Thyroid gland (tissue), 4 donors: ENCODE data around the gene C11orf58. TPM values are rescaled to one million over a fixed set of nuclear protein-coding genes. Genes with fewer than 3 reads are reported as not detected.

ENCODE experiments used
- DNase-seq, 2 donors: peaks; one replicate each; pipeline ENCODE4 v3.0.0-alpha.2; 2019
- H3K27ac ChIP-seq, 3 donors: fragments of 200-600 bp; sonication (generic); 1 replicate in 2 of 3; 2 replicates in 1 of 3; pipeline ENCODE4 v1.5.1; 2016 to 2019; ENCODE audit warnings: mild to moderate bottlenecking in 1 of 3, moderate library complexity in 1 of 3
- H3K27me3 ChIP-seq: fragments of 200-600 bp; sonication (generic); one replicate; pipeline ENCODE4 v1.5.1; 2019
- H3K36me3 ChIP-seq, 2 donors: fragments of 200-600 bp; sonication (generic); one replicate each; pipeline ENCODE4 v1.5.1; 2016 to 2019
- H3K4me1 ChIP-seq, 2 donors: fragments of 200-600 bp; sonication (generic); one replicate each; pipeline ENCODE4 v1.5.1; 2017 to 2019
- H3K4me3 ChIP-seq, 3 donors: fragments of 200-600 bp; sonication (generic); replicated peaks in 1 of 3; 1 replicate in 2 of 3; 2 replicates in 1 of 3; pipeline ENCODE4 v1.5.1; 2016; ENCODE audit warnings: mild to moderate bottlenecking in 1 of 3
- H3K9me3 ChIP-seq: fragments of 200-600 bp; sonication (generic); one replicate; pipeline ENCODE4 v1.5.1; 2017
- CTCF ChIP-seq, 6 experiments: fragments of 200-600 bp in 3 of 6; fragments of 450-650 bp in 3 of 6; sonication (generic) in 3 of 6; IDR thresholded peaks; one replicate each; pipeline ENCODE4 v1.5.1; 2016 to 2019; ENCODE audit warnings: antibody characterized with exemption in 6 of 6, mild to moderate bottlenecking in 2 of 6, inconsistent platforms in 1 of 6, moderate library complexity in 1 of 6
- POLR2A ChIP-seq, 2 donors: fragments of 450-650 bp; IDR thresholded peaks; one replicate each; pipeline ENCODE4 v1.6.1; 2017; ENCODE audit warnings: antibody characterized with exemption in 2 of 2, mild to moderate bottlenecking in 2 of 2, moderate library complexity in 1 of 2
- WGBS, 2 donors: methylation state at CpG; one replicate each; pipeline ENCODE4 v1.1.5; 2017; 5-methylcytosine and 5-hydroxymethylcytosine counted together
- intact Hi-C: fragments of 100-400 bp; cut with DNase I; formaldehyde crosslinking; loops from one replicate; pipeline ENCODE4 v1.15.1; 2023
- total RNA-seq, 4 donors: library from RNA; depleted of rRNA; stranded (reverse); fragments of >200 nt; gene quantifications; one replicate each; pipeline ENCODE4 v1.2.3, GENCODE V29; 2016

Gene C11orf58
- total RNA-seq, 4 donors from 2014 or later = 190 to 280 (median 195) TPM

DNA sequence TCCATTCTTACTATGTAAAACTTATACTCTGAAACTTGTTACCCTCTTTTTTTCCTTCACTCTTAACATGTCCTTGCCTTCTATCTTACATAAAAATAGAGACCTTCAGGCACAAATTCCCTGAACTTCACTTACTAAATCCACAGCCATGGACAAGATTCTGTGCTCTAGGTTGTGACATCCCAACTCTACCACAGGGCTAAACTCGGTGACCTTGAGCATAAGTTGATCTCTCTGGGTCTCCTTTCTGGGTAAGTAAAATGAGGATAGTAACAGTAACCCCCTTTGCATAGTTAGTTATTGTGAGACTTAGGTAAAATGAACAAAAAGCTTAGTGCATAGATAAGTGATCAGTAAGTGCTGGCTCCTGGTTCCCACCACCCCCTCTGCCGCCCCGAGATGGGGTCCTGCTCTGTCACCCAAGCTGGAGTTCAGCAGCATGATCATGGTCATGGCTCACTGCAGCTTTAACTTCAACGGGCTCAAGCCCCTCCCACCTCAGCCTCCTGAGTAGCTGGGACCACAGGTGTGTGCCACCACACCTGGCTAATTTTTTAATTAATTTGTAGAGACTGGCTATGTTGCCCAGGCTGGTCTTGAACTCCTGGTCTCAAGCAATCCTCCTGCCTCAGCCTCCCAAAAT is 20.1 kb downstream of the C11orf58 start:
- H3K4me1 ChIP-seq = no peaks in the 10 kb centered on the region
- 88 to 93% methylated on average over 4 of the region's 4 CpGs for WGBS, 2 donors
- intact Hi-C loops = no loop called here
- no peak overlapping the region for H3K27ac ChIP-seq
- no peaks in the 10 kb centered on the region for H3K27me3 ChIP-seq
- DNase-seq = no peak
- no peak overlapping the region for H3K4me3 ChIP-seq
- TF ChIP-seq POLR2A (IDR thresholded peaks at IDR 0.05) (no peak), CTCF (IDR thresholded peaks at IDR 0.05) (no peak)
- H3K9me3 ChIP-seq = no peaks in the 10 kb centered on the region
- H3K36me3 ChIP-seq = peaks cover 35 to 36% of the 10 kb centered on the region in 2 donors

DNA sequence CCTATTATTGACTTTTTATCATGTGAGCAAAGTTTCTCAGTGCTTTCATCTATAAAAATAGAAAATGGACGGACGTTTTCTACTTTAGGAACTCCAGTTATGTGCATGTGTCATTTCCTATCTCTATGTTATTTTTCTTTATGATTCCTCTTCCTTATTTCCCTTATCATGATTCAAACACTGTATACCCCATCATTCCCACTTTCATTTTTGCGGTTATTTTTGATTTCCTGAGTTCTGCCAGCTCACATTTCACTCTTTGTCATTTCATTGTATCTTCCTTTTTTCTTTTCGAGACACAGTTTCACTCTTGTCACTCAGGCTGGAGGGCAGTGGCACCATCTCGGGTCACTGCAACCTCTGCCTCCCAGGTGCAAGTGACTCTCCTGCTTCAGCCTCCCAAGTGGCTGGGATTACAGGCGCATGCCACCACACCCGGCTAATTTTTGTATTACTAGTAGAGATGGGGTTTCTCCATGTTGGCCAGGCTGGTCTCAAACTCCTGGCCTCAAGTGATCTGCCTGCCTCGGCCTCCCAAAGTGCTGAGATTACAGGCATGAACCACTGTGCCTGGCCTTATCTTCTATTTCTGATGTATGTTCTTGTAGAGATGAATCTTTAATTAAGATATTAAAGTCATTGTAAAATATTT is 21.5 kb downstream of the C11orf58 start:
- H3K27ac ChIP-seq = no peak overlapping the region
- no peaks in the 10 kb centered on the region for H3K27me3 ChIP-seq
- no peaks in the 10 kb centered on the region for H3K9me3 ChIP-seq
- DNase-seq = no peak
- intact Hi-C loops = no loop called here
- no peaks in the 10 kb centered on the region for H3K4me1 ChIP-seq
- 82 to 83% methylated on average over 8 of the region's 8 CpGs for WGBS, 2 donors
- peaks cover 20 to 23% of the 10 kb centered on the region in 2 donors for H3K36me3 ChIP-seq
- TF ChIP-seq POLR2A (IDR thresholded peaks at IDR 0.05) (no peak), CTCF (IDR thresholded peaks at IDR 0.05) (no peak)
- H3K4me3 ChIP-seq = no peak overlapping the region

DNA sequence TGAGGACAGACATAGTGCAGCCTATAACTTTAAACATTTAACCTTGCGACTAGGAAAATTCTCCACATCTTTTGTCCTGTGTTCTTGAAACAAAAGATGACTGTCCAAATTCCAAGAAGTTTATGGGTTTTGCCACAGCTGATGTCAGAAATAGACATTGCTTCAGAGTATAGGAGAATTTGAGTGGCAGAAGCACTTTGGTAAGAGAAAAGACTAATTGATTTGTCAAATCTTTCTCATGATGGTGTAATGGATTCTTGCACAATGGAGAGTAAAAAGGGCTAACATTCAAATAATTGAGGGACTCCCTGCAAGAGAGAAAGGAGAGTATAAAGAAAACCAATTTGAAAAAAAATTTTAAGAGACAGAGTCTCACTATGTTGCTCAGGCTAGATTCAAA is 25.3 kb downstream of the C11orf58 start:
- intact Hi-C loops = no loop called here
- H3K4me1 ChIP-seq = no peaks in the 10 kb centered on the region
- no peaks in the 10 kb centered on the region for H3K9me3 ChIP-seq

DNA sequence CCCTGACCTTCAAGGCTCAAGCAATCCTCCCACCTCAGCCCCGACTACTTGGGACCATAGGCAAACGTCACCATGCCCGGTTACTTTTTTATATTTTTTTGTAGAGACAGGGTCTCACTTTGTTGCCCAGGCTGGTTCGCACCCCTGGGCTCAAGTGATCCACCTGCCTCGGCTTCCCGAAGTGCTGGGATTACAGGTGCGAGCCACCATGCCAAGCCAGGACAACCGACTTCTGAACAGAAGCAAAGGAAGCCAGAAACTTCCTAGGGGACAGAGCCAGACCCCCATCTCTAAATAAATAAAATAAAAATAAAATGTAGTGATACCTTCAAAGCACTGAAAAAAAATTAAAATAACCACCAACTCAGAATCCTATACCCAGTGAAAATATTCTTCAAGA is 26.4 kb downstream of the C11orf58 start:
- no peaks in the 10 kb centered on the region for H3K36me3 ChIP-seq
- no peaks in the 10 kb centered on the region for H3K27me3 ChIP-seq
- no peaks in the 10 kb centered on the region for H3K4me1 ChIP-seq
- 89 to 90% methylated on average over 8 of the region's 8 CpGs for WGBS, 2 donors
- intact Hi-C loops = no loop called here
- DNase-seq = no peak
- no peak overlapping the region for H3K4me3 ChIP-seq
- H3K27ac ChIP-seq = no peak overlapping the region
- no peaks in the 10 kb centered on the region for H3K9me3 ChIP-seq
- TF ChIP-seq POLR2A (IDR thresholded peaks at IDR 0.05) (no peak), CTCF (IDR thresholded peaks at IDR 0.05) (no peak)

More for the DNA sequence above, 25.3 kb downstream of the C11orf58 start:
- WGBS, 2 donors = 91 to 95% methylated on average over 1 of the region's 1 CpG
- no peak for DNase-seq
- no peaks in the 10 kb centered on the region for H3K27me3 ChIP-seq
- TF ChIP-seq CTCF (IDR thresholded peaks at IDR 0.05) = no peak
- no peak for TF ChIP-seq POLR2A (IDR thresholded peaks at IDR 0.05)
- H3K4me3 ChIP-seq = no peak overlapping the region
- no peak overlapping the region for H3K27ac ChIP-seq
- peaks cover under 1 to 1% of the 10 kb centered on the region in 2 donors for H3K36me3 ChIP-seq

GRCh38 chr11:16767137-16767536 is 28.7 kb downstream of the C11orf58 start:
- Histone ChIP-seq H3K27ac (no peak overlapping the region), H3K4me1 (no peaks in the 10 kb centered on the region), H3K4me3 (no peak overlapping the region), H3K27me3 (no peaks in the 10 kb centered on the region), H3K36me3 (no peaks in the 10 kb centered on the region), H3K9me3 (no peaks in the 10 kb centered on the region)
- no peak for DNase-seq
- TF ChIP-seq POLR2A (IDR thresholded peaks at IDR 0.05) (no peak), CTCF (IDR thresholded peaks at IDR 0.05) (no peak)
- intact Hi-C loops = no loop called here
- 85 to 91% methylated on average over 4 of the region's 4 CpGs for WGBS, 2 donors
